ENCODE results near the gene ADAM33. TPM values are rescaled to one million over a fixed set of nuclear protein-coding genes. Genes with fewer than 3 reads are reported as not detected.

The ADAM33 gene
- total and polyA plus RNA-seq, 2 donors (not counting 1 experiment from before 2014, with no cell fraction given) = not detected

DNA sequence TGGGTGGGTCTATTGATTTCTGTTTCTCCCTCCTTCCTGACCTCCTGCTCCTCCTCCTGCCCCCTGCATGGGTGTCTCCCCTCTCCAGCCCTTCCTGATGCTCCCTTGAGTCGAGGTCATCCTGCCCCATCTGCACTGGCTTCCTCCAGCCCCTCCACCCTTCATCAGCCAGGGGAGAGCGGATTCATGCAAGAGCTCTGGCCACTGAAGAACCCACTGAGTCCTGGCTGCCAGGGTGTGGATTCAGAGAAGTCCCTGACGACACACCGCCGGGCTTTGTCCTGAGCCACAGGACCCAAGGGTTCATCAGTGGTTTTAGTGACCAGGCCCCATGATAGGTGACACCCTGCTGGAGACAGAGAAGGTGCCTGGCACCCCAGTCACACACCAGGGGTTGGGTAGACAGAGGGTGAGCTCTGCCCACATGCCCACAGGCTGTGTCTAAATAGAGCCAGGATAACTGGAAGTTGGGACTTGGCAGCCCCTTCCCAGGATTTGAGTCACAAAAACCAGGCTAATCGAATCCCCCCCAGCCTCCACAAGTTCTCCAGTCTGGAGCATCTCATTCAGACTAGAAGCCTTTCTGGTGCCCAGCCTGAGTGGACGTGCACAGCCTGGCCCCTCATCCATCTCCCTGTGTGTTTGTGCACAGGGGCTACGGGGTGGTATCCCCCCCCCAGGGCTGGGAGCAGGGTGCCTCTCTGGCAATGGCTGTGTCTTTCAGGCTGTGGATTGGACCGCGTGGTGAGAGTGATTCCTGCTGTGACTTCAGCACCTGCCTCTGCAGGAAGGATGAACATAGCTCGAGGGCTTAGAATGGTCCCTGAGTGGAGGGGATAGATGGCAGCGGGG lies 19.8 kb downstream of the ADAM33 start:
- Histone ChIP-seq H3K9me3 (ENCODE audit: control extremely low read depth in 1 of 3, control insufficient read depth in 2 of 3, insufficient read depth in 1 of 3, low read length in 2 of 3) (no peaks in the 10 kb centered on the region), H2AFZ (ENCODE audit: insufficient read depth, low read depth, low read length, poor library complexity, severe bottlenecking) (no peak overlapping the region), H4K20me1 (ENCODE audit: control insufficient read depth, insufficient read depth, low read length, poor library complexity, severe bottlenecking) (no peaks in the 10 kb centered on the region), H3K4me2 (replicated peaks; ENCODE audit: low read depth, low read length, poor library complexity, severe bottlenecking) (no peak overlapping the region), H3K27me3 (replicated peaks in 1 of 4; ENCODE audit: control extremely low read depth in 1 of 4, control insufficient read depth in 3 of 4, insufficient read depth in 4 of 4, low read length in 3 of 4) (peaks cover 0 to 20% (median 1%) of the 10 kb centered on the region in 4 experiments), H3K4me1 (ENCODE audit: control insufficient read depth in 2 of 2, insufficient read depth in 2 of 2, low read length in 2 of 2) (peaks cover 5 to 10% of the 10 kb centered on the region in 2 donors), H3K4me3 (ENCODE audit: control extremely low read depth in 1 of 5, extremely low read depth in 1 of 5, insufficient read depth in 1 of 5, low read depth in 2 of 5, low read length in 4 of 5) (no peak overlapping the region), H3K36me3 (replicated peaks in 1 of 2; ENCODE audit: control extremely low read depth in 1 of 2, control insufficient read depth in 1 of 2, extremely low read depth in 1 of 2, insufficient read depth in 2 of 2, low read length in 1 of 2) (no peaks in the 10 kb centered on the region), H3K9ac (ENCODE audit: low read length) (no peak overlapping the region), H3K79me2 (ENCODE audit: control insufficient read depth, insufficient read depth, low read length) (no peaks in the 10 kb centered on the region), H3K27ac (ENCODE audit: low read length in 2 of 2) (no peak overlapping the region)
- Mint-ChIP-seq H3K27me3 (peaks cover 30% of the 10 kb centered on the region), H3K27ac (no peak overlapping the region), H3K4me3 (no peak overlapping the region), H3K9me3 (ENCODE audit: insufficient read depth) (no peaks in the 10 kb centered on the region), H3K4me1 (peaks cover 20% of the 10 kb centered on the region)
- no peak for DNase-seq
- intact Hi-C loops (cut with micrococcal nuclease) = no loop called here
- ChIA-PET POLR2A (no interaction called here), CTCF (interaction anchor here (0.8 kb wide), 1 partner anchor 14 kb away, joined by 3 read pairs; no protein-coding TSS in a partner anchor)
- 79% methylated on average over 11 of the region's 12 CpGs for WGBS (ENCODE audit: insufficient coverage)
- no peak for ATAC-seq (ENCODE audit: low read depth)
- no peak for TF ChIP-seq EZH2 (IDR thresholded peaks at IDR 0.05; ENCODE audit: borderline replicate concordance, insufficient read depth, low read depth, low read length, poor library complexity, severe bottlenecking)
- TF ChIP-seq, protein P1, sequence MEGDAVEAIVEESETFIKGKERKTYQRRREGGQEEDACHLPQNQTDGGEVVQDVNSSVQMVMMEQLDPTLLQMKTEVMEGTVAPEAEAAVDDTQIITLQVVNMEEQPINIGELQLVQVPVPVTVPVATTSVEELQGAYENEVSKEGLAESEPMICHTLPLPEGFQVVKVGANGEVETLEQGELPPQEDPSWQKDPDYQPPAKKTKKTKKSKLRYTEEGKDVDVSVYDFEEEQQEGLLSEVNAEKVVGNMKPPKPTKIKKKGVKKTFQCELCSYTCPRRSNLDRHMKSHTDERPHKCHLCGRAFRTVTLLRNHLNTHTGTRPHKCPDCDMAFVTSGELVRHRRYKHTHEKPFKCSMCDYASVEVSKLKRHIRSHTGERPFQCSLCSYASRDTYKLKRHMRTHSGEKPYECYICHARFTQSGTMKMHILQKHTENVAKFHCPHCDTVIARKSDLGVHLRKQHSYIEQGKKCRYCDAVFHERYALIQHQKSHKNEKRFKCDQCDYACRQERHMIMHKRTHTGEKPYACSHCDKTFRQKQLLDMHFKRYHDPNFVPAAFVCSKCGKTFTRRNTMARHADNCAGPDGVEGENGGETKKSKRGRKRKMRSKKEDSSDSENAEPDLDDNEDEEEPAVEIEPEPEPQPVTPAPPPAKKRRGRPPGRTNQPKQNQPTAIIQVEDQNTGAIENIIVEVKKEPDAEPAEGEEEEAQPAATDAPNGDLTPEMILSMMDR (IDR thresholded peaks at IDR 0.05) = no peak

All from B cell (primary cell).